ENCODE results near the gene MTRF1. TPM values are rescaled to one million over a fixed set of nuclear protein-coding genes. Genes with fewer than 3 reads are reported as not detected.

The MTRF1 gene
- total and polyA plus RNA-seq, 2 of the 4 experiments (the other 2 are of a cell fraction) = 9.7 to 12.4 TPM

GRCh38 chr13:41229356-41229755 lies 34.0 kb downstream of the MTRF1 start:
- no TSS peak for BruUV-seq (replicated peaks)

More at GRCh38 chr13:41229356-41229755, 34.0 kb downstream of the MTRF1 start:
- POLR2A ChIA-PET (ENCODE audit: unreplicated experiment) = no interaction called here
- peak; percentile 98 for TF ChIP-seq MAFK (IDR thresholded peaks at IDR 0.05; ENCODE audit: low read depth, low read length)
- TF ChIP-seq POLR2A (IDR thresholded peaks at IDR 0.05; ENCODE audit: low read depth, low read length) = no peak
- TF ChIP-seq SMC3 (IDR thresholded peaks at IDR 0.05; ENCODE audit: low read depth, low read length) = no peak
- TF ChIP-seq RCOR1 (IDR thresholded peaks at IDR 0.05; ENCODE audit: insufficient replicate concordance, low read length) = no peak
- TF ChIP-seq USF2 (IDR thresholded peaks at IDR 0.05; ENCODE audit: low read depth, low read length) = no peak
- no peak for TF ChIP-seq BHLHE40 (IDR thresholded peaks at IDR 0.05; ENCODE audit: low read depth, low read length)
- no peak for TF ChIP-seq RFX5 (IDR thresholded peaks at IDR 0.05; ENCODE audit: low read depth, low read length)
- TF ChIP-seq NFE2L2 (IDR thresholded peaks at IDR 0.05; ENCODE audit: low read depth, low read length) = no peak
- Histone ChIP-seq H3K27me3 (ENCODE audit: control insufficient read depth, insufficient read depth, low read length) (no peaks in the 10 kb centered on the region), H3K4ac (ENCODE audit: low read depth, low read length) (no peak overlapping the region), H2BK20ac (ENCODE audit: low read depth, low read length) (no peak overlapping the region), H3K56ac (ENCODE audit: extremely low read depth, insufficient read depth, low read length) (no peak overlapping the region), H2BK5ac (ENCODE audit: low read depth, low read length, poor library complexity, severe bottlenecking) (no peak overlapping the region), H2AFZ (replicated peaks; ENCODE audit: low read length, poor library complexity) (no peak overlapping the region), H2AK5ac (ENCODE audit: low read depth, low read length) (no peak overlapping the region), H3K79me1 (ENCODE audit: low read depth in 1 of 2, low read length in 2 of 2) (no peaks in the 10 kb centered on the region), H3K27ac (ENCODE audit: insufficient read depth, low read length) (no peak overlapping the region), H3K9me1 (ENCODE audit: insufficient read depth, low read length) (peaks cover 6% of the 10 kb centered on the region; the same call in 1 of the 2 replicates), H4K5ac (ENCODE audit: low read depth, low read length) (no peak overlapping the region), H3K23ac (ENCODE audit: low read depth, low read length) (no peak overlapping the region), H4K91ac (ENCODE audit: insufficient read depth, low read depth, low read length) (no peak overlapping the region), H3K4me1 (ENCODE audit: control insufficient read depth, insufficient read depth, low read length) (peaks cover 7% of the 10 kb centered on the region), H3K4me3 (ENCODE audit: insufficient read depth, low read depth, low read length) (no peak overlapping the region), H2BK120ac (ENCODE audit: low read depth, low read length) (no peak overlapping the region), H2BK15ac (ENCODE audit: low read depth, low read length) (no peak overlapping the region), H3K18ac (ENCODE audit: low read depth, low read length) (no peak overlapping the region), H4K20me1 (ENCODE audit: insufficient read depth, low read length) (no peaks in the 10 kb centered on the region), H4K8ac (ENCODE audit: low read depth in 2 of 2, low read length in 2 of 2) (no peak overlapping the region), H3K14ac (replicated peaks; ENCODE audit: low read depth, low read length) (no peak overlapping the region), H3K36me3 (ENCODE audit: control insufficient read depth, insufficient read depth, low read length) (peaks cover 8% of the 10 kb centered on the region), H3K4me2 (ENCODE audit: low read depth, low read length) (no peak overlapping the region), H2AK9ac (replicated peaks; ENCODE audit: low read depth, low read length, poor library complexity) (no peak overlapping the region), H3K9me3 (ENCODE audit: control insufficient read depth, insufficient read depth, low read length) (no peaks in the 10 kb centered on the region), H3K9ac (ENCODE audit: low read depth, low read length) (no peak overlapping the region)
- intact Hi-C loops (cut with micrococcal nuclease) (loop anchor here (10.0 kb wide), 1 partner anchor 445 kb away; the partner anchor contains the start of gene SLC25A15), in situ Hi-C loops (cut with MboI; ENCODE audit: low sequenced_read_pairs) (loop anchor here (10.0 kb wide), 1 partner anchor 155 kb away; no protein-coding TSS in a partner anchor), dilution Hi-C loops (cut with HindIII; ENCODE audit: low sequenced_read_pairs, unreplicated experiment) (no loop called here)
- DNase-seq (no peak), ATAC-seq (ENCODE audit: low read depth) (no peak)
- CTCF ChIA-PET = no interaction called here

Measured in IMR-90 (cell line).